HG02623 (cell line): Measurements from ENCODE around the gene KASH5.

Experiments used
- ATAC-seq: cut with Tn5 transposase; IDR thresholded peaks from one replicate; pipeline ENCODE4 v1.9.1; 2021; ENCODE audit warnings: moderate library complexity; ENCODE audit not compliant: unreplicated experiment

The KASH5 gene

GRCh38 chr19:49387936-49388372, at the start of gene KASH5:
KASH5 (plus strand) TSS chr19:49388249; CDS start chr19:49390884, 2,635 bp downstream.
- ATAC-seq, result no peak

- no peak for ATAC-seq
Measured at GRCh38 chr19:49338691-49339300, 49.3 kb upstream of the KASH5 start.

GRCh38 chr19:49339301-49340068, 48.6 kb upstream of the KASH5 start:
- no peak for ATAC-seq

GRCh38 chr19:49340069-49340864, 47.8 kb upstream of the KASH5 start:
- no peak for ATAC-seq

- no peak for ATAC-seq
Measured at GRCh38 chr19:49340865-49341718, 47.0 kb upstream of the KASH5 start.

- no peak for ATAC-seq
Measured at GRCh38 chr19:49342291-49342721, 45.7 kb upstream of the KASH5 start.

- no peak for ATAC-seq
Measured at GRCh38 chr19:49343123-49343522, 44.9 kb upstream of the KASH5 start.

- no peak for ATAC-seq
Measured at GRCh38 chr19:49344505-49345423, 43.3 kb upstream of the KASH5 start.

- no peak for ATAC-seq
Measured at GRCh38 chr19:49347191-49347590, 40.9 kb upstream of the KASH5 start.

GRCh38 chr19:49347835-49348234, 40.2 kb upstream of the KASH5 start:
- ATAC-seq, result no peak

- ATAC-seq, result no peak
Measured at GRCh38 chr19:49348305-49349189, 39.5 kb upstream of the KASH5 start.

- ATAC-seq, result no peak
Measured at GRCh38 chr19:49349567-49349966, 38.5 kb upstream of the KASH5 start.

GRCh38 chr19:49355909-49356353, 32.1 kb upstream of the KASH5 start:
- ATAC-seq, result no peak

GRCh38 chr19:49356382-49356781, 31.7 kb upstream of the KASH5 start:
- ATAC-seq, result no peak

GRCh38 chr19:49357186-49357585, 30.9 kb upstream of the KASH5 start:
- ATAC-seq, result no peak

GRCh38 chr19:49359851-49360820, 27.9 kb upstream of the KASH5 start:
- no peak for ATAC-seq

- ATAC-seq, result no peak
Measured at GRCh38 chr19:49361438-49362047, 26.5 kb upstream of the KASH5 start.
